NCI-H2107 (cell line): ENCODE measurements around the gene HES2.
"Not testable (repeated sequence)": the region's sequence is repeated elsewhere in the genome, so short reads cannot be mapped to it uniquely, and the experiment has no call there.

ENCODE experiments used
- DNase-seq: peaks from one replicate; lab custom pipeline; 2025; lab: John Stamatoyannopoulos, UW

HES2 gene

DNA sequence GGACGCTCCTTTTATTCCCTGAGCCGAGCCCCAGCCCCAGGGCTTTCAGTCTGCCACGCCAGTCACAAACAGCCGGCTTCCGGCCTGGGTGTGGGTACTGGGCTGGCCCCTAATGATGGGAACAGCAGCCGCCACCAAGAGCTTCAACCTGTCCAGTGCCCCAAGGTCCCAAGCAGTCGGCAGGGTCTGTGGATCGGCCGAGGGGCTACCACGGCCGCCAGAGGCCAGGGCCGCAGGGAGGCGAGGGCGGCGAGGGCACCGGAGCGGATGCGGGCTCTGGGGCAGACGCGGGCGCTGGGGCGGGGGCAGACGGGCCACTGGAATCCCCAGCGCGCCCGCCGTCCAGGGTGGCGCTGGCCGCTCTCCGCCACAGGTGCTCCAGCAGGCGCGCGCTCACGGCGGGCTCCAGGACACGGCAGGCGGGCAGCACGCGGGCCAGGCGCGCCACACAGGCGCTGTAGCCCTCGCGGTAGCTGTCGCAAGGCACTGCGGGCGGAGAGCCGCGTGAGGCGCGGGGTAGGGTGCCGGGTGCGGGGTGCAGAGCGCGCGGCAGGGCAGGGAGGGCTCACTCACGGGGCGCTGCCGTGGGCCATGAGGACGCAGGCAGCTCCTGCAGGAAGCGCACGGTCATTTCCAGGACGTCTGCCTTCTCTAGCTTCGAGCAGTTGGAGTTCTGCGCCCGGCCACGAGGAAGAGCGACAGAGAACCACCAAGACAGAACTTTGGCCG, 887 bp downstream of the HES2 start:
- DNase-seq = no peak

DNA sequence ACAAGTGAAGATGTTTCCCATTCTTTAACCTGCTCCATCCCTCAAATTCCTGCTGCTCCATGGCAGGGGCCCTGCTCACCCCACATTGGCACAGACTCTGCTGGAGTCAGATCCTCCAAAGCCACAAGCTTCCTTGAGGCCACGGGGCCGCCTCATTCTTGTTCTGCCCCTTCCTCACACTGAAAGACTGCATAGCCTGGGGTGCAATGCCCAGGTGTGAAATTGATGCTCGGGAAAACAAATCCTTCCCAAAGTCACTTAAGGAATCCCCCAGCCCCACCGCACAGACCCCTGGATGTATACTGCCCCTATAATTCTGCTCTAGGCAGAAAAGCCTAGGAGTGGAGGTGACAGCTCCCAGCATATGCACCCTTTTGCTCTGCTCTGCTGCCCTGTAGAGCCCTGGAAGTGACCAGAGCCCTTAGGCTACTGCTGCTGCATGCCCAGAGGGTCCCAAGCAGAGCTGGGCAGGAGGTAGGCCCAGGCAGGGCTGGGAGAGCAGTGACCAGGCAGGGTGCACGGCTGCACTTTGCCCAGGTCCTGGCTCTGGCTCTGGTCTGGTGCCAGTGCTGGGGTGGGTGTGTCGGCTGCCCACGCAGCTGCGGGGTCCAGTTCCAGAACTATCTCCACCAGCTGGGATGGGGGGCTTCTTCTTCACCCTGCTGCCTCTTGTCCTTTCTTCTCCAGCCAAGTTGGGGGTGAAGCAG, 1.6 kb downstream of the HES2 start:
- no peak for DNase-seq

DNA sequence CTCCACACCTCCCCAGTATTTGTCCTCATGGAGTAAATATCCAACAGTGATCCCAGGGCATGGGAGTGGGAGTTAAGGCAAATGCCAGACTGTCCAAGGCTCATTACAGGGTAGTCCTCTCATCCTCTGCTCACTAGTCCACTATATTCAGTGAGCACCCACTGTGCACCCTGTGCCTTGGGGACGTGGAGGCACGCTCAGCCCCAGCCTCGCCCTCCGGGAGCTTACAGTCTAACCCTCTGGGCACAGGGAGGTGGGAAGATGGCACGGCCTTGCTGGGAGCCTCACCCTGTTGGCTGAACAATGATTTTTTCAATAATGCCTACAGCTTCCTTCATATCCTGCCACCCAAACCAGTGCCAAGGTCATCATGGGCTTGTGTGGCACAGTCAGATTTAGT, 2.8 kb downstream of the HES2 start:
- no peak for DNase-seq

DNA sequence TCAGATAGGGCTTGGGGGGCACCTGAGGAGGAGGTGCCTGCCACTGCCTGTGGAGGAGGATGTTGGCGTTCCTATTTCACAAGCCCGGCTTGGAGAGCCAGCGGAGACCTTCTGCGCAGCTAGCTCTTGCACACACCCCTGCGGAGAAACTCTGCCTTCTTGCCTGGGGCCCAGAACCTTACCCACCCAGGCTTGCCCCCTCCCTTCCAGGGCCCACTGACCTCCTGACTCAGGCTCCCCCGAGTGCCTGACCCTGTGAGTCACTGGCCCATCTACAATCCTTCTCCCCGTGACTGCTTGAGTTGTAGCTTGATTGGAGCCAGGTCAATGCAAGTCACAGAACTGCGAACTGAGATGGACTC, 3.4 kb downstream of the HES2 start:
- no peak for DNase-seq

DNA sequence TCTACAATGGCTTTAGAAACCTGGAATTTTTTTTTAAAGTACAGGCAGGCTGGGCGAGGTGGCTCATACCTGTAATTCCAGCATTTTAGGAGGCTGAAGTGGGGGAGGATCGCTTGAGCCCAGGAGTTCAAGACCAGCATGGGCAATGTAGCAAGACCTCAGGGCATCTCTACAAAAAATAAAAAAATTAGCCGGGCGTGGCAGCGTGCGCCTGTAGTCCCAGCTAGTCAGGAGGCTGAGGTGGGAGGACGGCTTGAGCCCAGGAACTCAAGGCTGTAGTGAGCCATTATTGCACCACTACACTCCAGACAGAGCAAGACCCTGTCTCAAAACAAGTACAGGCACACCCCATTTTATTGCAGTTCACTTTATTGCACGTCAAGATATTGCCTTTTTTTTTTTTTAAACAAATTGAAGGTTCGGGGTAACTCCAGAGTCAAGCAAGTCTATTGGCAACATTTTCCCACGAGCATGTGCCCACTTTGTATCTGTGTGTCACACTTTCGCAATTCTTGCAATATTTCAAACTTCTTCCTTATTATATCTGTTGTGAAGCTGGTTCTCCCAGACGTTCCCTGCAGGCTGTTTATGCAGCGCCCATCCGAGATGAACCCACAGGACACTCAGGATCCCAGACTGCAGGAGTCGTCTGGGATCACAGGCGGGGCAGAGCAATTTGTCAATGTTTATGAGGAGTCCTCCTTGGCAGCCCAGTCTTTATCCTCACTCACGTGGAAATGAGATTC, 4.7 kb downstream of the HES2 start:
- no peak for DNase-seq

DNA sequence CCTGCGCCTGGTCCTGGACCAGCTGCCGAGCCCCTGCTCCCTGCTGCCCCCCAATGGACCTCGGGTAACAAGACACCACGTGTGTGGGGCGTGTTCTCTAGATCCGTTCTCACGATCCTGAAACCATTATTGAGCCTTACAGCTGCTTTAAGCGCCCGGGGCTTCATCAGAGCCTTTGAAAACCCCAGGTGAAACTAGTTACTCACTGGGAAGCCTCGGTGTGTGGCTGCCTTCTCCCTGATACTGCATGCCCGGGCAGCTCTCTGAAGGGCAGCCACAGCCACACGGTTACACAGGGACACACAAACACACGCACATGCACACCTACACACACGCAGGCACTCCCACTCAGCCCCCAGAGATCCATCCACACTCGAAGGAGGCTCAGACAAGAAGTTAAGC, 5.3 kb downstream of the HES2 start:
- DNase-seq = no peak

DNA sequence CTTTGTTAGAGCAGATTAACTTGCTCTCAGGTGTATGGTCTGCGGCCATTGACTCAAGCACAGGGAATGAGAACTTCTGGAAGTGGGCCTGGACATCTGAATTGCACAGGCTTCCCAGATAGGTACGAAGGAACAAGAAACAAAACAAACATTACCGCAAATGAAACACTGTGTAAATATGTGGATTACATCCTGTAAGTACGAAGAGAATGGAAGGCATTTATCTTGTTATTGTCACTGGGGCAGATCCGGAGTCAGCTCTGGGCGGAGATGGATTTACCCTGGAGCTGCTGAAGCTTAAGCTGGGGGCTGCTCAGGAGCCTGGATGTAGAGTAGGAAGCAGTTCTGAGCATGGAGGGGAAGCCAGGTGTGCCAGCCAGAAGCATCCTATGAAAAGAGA, 6.8 kb downstream of the HES2 start:
- no peak for DNase-seq

DNA sequence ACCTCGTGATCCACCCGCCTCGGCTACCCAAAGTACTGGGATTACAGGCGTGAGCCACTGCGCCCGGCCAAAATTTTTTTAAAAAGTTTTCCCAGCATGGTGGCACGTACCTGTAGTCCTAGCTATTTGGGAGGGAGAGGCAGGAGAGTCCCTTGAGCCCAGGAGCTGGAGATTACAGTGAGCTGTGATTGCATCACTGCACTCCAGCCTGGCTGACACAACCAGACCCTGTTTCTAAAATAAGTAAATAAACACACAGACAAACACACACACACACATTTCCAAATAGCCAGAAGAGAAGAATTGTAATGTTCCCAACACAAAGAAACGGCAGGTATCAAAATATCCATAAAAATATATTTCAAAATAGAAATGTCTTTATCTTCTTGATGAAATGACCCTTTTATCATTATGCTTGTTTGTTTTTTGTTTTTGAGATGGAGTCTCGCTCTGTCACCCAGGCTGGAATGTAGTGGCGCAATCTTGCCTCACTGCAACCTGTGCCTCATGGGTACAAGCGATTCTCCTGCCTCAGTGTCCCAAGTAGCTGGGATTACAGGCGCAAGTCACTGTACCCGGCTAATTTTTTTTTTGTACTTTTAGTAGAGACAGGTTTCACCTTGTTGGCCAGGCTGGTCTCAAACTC, 9.3 kb downstream of the HES2 start:
- DNase-seq = no peak

DNA sequence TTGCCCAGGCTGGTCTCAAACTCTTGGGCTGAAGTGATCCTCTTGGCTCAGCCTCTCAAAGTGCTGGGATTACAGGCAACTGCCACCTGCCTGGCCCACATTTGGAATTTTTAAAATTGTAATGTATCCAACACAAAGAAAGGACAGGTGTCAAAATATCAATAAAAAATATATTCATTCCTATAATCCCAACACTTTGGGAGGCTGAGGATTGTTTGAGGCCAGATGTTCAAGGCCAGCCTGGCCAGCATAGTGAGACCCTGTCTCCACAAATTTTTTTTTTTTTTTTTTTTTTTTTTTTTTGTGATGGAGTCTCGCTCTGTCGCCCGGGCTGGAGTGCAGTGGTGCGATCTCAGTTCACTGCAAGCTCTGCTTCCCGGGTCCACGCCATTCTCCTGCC, 10.0 kb downstream of the HES2 start:
- no peak for DNase-seq

DNA sequence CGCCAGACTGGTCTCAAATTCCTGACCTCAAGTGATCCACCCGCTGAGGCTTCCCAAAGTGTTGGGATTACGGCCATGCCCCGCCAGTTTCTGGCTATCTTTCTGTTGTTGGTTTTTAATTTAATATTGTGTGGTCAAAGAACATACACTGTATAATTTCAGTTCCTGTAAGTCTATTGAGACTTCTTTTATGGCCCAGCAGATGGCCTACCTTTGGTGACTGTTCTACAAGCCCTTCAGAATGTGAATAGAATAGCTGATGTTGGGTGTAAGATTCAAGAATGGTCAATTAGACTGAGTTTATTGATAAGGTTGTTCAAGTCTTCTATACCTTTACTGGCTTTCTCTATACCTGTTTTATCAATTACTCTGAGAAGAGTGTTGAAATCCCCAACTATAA, 10.7 kb downstream of the HES2 start:
- DNase-seq = no peak

DNA sequence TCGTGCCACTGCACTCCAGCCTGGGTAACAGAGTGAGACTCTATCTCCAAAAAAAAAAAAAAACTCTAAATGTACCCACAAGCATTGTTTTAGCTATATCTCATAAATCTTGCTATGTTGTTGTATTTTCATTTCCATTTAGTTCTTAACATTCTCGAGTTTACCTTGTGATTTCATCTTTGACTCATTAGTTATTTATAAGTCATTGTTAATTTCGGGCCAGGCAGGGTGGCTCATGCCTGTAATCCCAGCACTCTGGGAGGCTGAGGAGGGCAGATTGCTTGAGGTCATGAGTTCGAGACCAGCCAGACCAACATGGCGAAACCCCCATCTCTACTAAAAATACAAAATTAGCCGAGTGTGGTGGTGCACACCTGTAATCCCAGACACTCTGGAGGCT, 11.7 kb downstream of the HES2 start:
- DNase-seq = no peak

DNA sequence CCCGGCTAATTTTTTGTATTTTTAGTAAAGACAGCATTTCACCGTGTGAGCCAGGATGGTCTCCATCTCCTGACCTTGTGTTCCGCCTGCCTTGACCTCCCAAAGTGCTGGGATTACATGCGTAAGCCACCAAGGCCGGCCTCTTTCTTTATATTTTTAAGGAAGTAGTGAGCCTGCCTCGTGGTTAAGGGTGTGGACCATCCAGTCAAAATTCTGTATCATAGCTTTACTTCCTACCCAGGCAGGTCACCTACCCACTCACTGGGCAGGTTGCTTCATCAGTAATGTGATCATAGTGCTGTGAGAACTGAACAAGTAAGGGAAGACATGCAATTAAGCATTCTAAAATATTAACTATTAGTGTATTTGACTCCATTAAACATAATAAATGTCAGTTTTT, 18.0 kb downstream of the HES2 start:
- DNase-seq = no peak

DNA sequence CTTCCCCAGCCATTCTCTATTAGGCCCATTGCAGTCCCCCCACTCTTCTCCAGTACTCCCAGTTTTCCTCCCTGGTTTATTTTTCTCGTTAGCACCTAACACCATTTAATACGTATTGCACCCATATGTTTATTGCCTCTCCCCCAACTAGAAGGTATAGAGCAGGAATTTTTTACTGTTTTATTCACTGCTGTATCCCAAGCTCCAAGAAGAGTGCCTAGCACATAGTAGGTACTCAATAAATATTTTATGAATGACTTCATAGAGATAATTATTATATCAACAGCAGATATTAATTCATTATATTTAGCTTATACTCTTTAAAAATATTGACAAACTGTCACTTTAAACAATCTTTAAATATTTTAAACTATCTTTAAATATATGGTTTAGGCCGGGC, 20.4 kb downstream of the HES2 start:
- no peak for DNase-seq

DNA sequence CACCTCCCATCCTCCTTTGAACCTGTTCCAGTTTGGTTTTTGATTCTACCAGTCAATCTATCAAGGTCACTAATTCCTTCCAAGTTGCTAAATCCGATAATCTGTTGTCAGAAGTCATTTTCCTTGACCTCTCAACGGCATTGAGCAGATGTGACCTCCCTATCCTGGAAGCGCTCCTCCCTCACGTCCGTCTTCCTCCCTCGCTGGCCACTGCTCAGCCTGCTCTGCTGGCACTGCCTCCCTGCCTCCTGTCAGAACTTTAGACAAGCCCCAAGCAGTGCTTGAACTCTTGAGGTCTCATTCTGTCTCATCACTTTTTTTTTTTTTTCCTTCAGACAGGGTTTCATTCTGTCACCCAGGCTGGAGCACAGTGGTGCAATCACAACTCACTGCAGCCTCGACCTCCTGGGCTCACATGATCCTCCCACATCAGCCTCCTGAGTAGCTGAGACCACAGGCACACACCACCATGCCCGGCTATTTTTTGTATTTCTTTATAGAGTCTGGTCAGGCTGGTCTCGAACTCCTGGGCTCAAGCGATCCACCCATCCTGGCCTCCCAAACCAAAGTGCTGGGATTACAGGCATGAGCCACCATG, 21.8 kb downstream of the HES2 start:
- no peak for DNase-seq

DNA sequence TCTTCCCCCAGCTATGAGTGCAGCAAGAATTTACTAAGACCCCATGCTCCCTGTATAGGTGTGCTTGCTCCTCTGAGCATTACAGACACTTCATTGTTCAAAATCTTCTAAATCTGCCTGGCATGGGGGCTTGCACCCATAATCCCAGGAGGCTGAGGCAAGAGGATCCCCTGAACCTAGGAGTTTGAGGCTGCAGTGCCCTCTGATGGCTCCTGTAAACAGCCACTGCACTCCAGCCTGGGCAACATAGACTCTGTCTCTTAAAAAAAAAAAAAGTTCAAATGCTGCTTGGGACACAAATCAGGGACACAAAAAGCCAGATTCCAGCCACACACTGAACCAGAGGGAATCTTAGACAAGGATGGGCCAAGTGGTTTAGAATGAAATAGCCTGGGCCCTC, 22.7 kb downstream of the HES2 start:
- DNase-seq = no peak

DNA sequence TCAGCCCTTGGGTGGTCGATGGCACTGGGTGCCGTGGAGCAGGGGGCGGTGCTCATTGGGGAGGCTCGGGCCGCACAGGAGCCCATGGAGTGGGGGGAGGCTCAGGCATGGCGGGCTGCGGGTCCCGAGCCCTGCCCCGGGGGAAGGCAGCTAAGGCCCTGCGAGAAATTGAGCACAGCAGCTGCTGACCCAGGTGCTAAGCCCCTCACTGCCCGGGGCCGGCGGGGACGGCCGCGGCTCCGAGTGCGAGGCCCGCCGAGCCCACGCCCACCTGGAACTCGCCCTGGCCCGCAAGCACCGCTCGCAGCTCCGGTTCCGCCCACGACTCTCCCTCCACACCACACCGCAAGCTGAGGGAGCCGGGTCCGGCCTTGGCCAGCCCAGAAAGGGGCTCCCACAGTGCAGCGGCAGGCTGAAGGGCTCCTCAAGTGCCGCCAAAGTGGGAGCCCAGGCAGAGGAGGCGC, 23.9 kb downstream of the HES2 start:
- DNase-seq = not testable (repeated sequence)

DNA sequence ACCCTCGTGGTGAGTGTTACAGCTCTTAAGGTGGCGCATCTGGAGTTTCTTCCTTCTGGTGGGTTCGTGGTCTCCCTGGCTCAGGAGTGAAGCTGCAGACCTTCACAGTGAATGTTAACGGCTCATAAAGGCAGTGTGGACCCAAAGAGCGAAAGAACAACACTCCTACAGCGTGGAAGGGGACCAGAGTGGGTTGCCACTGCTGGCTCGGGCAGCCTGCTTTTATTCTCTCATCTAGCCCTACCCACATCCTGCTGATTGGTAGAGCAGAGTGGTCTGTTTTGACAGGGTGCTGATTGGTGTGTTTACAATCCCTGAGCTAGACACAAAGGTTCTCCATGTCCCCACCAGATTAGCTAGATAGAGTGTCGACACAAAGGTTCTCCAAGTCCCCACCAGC, 24.6 kb downstream of the HES2 start:
- not testable (repeated sequence) for DNase-seq

DNA sequence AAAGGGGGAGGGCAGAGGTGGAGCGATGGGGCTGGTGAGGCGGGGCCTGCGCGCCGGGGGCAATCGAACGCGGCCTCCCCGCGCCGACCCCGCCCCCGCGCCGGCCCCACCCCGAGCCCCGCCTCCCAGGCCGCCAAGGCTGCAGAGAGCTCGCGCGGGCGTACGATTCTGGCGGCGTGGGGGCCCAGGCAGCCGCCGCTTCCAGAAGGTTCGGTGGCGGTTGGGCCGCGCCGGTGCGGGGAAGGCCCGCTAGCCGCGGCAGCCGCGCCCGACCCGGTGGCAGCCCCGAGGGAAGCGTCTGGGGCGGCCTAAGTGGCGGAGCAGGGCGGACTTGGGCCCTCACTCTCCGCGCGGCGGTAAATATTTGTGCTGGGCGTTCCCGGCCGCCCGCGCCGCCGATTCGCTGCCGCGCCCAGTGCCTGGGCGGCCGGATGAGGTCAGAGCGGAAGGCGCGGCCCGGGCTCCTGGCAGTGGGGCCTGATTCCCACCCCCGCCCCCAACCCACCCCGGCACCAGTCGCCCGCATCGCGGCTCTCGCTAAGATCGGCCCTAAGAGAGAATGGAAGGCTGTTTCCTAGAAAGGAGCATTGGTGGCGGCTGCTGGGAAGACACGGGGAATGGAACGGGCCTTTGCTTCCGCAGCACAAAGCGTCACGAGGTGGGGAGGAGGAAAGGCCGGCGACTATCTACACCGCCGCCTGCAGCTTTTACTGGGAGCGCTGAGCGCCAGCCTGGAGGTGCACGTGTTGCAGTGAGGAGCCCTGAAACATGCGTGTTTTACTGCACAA, 26.1 kb downstream of the HES2 start, which contains the start of gene ACOT7:
Gene ACOT7 (minus strand): TSS at position 368 of the 788 bp plus-strand sequence. CDS start 368 bp downstream, outside the sequence.
- DNase-seq = peak; percentile 23

DNA sequence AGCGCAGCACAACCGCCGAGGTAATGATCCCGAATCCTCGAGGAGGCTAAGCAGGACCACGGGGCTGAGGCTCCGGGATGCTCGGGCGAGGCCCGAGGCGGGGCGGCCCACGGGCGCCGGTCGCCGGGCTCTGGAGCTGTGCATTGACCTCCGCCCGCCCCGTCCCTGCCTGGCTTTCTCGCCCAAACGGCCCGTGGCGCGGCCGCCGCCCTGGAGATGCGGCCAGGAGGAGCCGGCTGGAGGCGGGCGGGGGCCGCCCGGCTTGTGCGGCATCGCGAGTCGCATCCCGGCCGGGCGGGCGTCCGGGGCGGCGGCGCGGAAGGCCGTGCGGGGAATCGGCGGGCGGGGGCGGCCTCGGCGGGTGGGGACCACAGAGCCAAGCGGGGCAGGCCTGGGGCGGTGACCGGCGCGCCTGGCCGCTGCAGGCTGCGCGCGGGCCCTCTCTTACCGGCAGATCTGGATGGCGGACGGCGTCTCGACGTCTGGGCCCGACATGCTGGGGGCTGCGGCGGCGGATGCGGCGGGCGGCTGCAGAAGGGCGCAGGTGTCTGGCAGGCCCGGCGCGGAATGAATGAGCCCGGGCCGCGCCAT, 26.8 kb downstream of the HES2 start:
- DNase-seq = no peak

DNA sequence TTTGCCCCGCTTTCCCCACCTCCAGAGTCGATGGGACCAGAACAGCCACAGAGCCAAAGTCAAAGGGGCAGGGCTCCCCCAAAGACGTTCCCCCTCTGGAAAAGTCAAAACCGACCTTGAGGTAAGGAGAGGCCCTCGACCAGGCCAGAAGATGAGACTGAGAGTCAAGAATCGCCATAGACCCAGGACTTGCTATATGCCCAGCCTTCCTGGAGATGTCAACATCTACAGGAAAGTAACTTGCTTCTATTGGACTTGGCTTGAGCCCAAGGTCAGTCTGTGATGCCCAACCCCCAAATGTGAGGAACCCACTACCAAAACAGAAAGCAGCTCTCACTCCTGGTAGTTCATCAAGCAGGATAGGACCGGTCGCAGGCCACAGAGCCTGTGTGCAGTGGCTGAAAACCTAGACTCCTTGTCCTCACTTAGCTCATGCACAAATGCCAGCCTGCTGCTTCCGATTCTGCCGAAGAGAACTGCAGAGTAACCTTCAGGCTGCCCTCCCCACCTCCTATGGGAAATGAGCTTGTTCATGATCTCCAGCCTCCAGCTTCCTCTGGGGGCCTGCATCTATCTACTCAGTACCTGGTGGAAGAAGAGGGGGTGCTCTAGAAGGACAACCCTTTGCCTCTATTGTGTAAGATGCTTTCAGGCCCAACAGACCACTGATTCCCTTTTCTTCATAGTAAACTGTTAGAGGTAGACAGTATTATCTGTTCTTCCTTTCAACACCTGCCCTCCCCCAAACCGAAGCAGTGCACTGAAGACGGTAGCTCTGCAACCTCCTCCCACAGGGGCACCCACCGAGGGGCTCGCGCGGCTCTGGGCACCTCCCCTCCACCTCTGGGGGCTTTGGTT, 27.5 kb downstream of the HES2 start:
- no peak for DNase-seq
